Endothelial cell of umbilical vein (primary cell): ENCODE results near the gene CALML6. TPM values are rescaled to one million over a fixed set of nuclear protein-coding genes. Genes with fewer than 3 reads are reported as not detected.

Experiments
- BruUV-seq: library from RNA; stranded (reverse); fragments of 400-500 nt; replicated peaks from 2 replicates; lab custom pipeline; 2021; lab: Mats Ljungman, UMichigan
- CTCF ChIA-PET: fragments of 300-600, 350-600 bp; sonication (Branson Sonifier 250); formaldehyde crosslinking; loops from one replicate; lab custom pipeline; 2021; ENCODE audit warnings: antibody characterized with exemption, inconsistent platforms; lab: Charles Lee
- POLR2A ChIA-PET: fragments of 300-600, 350-600 bp; sonication (Branson Sonifier 250); formaldehyde crosslinking; loops from one replicate; lab custom pipeline; 2021; ENCODE audit warnings: antibody characterized with exemption, inconsistent platforms; lab: Charles Lee
- DNase-seq: peaks from one replicate; pipeline ENCODE4 v3.0.0-alpha.2; 2011; ENCODE audit warnings: low read depth, low spot score
- FAIRE-seq: peaks from 2 replicates; lab custom pipeline; 2011; peaks lifted over from hg19 to GRCh38; lab: Jason Lieb, UNC
- H2AFZ ChIP-seq: 2 replicates; pipeline ENCODE4 v1.6.0; 2012; ENCODE audit warnings: low read depth, low read length, control low read depth, inconsistent platforms
- H3K27ac ChIP-seq: 2 replicates; pipeline ENCODE4 v1.5.1; 2011; ENCODE audit warnings: low read depth, mild to moderate bottlenecking, control low read depth, low read length, moderate library complexity; ENCODE audit not compliant: insufficient read depth
- H3K27me3 ChIP-seq, 2 experiments: 2 replicates each; pipeline versions ENCODE4 v1.6.0 to v1.6.1; 2011; ENCODE audit warnings: low read length in 2 of 2, mixed read lengths in 1 of 2; ENCODE audit not compliant: control insufficient read depth in 2 of 2, insufficient read depth in 2 of 2
- H3K36me3 ChIP-seq, 2 experiments: 2 replicates in 1 of 2; 3 replicates in 1 of 2; pipeline ENCODE4 v1.5.1; 2011; ENCODE audit warnings: low read length in 2 of 2, mild to moderate bottlenecking in 1 of 2, moderate library complexity in 1 of 2; ENCODE audit not compliant: control insufficient read depth in 2 of 2, insufficient read depth in 2 of 2; ENCODE audit errors: extremely low read depth in 1 of 2
- H3K4me1 ChIP-seq: 3 replicates; pipeline ENCODE4 v1.5.1; 2011; ENCODE audit warnings: mild to moderate bottlenecking, low read length; ENCODE audit not compliant: control insufficient read depth, insufficient read depth; ENCODE audit errors: extremely low read depth
- H3K4me2 ChIP-seq: 2 replicates; pipeline ENCODE4 v1.6.1; 2011; ENCODE audit warnings: low read length, control low read depth, mixed read lengths; ENCODE audit not compliant: insufficient read depth
- H3K4me3 ChIP-seq, 3 experiments: fragments of 200-600 bp in 1 of 3; sonication (generic), shearing (Covaris generic) in 1 of 3; replicated peaks in 1 of 3; 2 replicates each; pipeline ENCODE4 v1.5.1; 2011 to 2016; ENCODE audit warnings: control low read depth in 3 of 3, low read length in 3 of 3, mild to moderate bottlenecking in 2 of 3, inconsistent platforms in 1 of 3, low read depth in 1 of 3, moderate library complexity in 1 of 3; ENCODE audit not compliant: insufficient read depth in 1 of 3
- H3K79me2 ChIP-seq: 2 replicates; pipeline ENCODE4 v1.6.0; 2012; ENCODE audit warnings: low read length, inconsistent platforms; ENCODE audit not compliant: control insufficient read depth, insufficient read depth
- H3K9ac ChIP-seq: replicated peaks from 2 replicates; pipeline ENCODE3; 2011; ENCODE audit warnings: low read length, control low read depth; ENCODE audit not compliant: insufficient read depth; ENCODE audit errors: extremely low read depth
- H3K9me1 ChIP-seq: replicated peaks from 3 replicates; pipeline ENCODE4 v1.6.0; 2011; ENCODE audit warnings: mild to moderate bottlenecking, low read length; ENCODE audit not compliant: control insufficient read depth, insufficient read depth; ENCODE audit errors: extremely low read depth
- H3K9me3 ChIP-seq: replicated peaks from 2 replicates; pipeline ENCODE4 v1.5.1; 2012; ENCODE audit warnings: low read length, inconsistent platforms; ENCODE audit not compliant: control insufficient read depth, insufficient read depth
- H4K20me1 ChIP-seq: replicated peaks from 2 replicates; pipeline ENCODE3; 2011; ENCODE audit warnings: mild to moderate bottlenecking, low read length; ENCODE audit not compliant: control insufficient read depth, insufficient read depth; ENCODE audit errors: extremely low read depth
- EZH2 ChIP-seq: IDR thresholded peaks from 2 replicates; pipeline ENCODE4 v1.6.1; 2012; ENCODE audit warnings: borderline replicate concordance, low read depth, mild to moderate bottlenecking, moderate library complexity, low read length, inconsistent platforms; ENCODE audit not compliant: severe bottlenecking
- FOS ChIP-seq: IDR thresholded peaks from 2 replicates; pipeline ENCODE4 v1.6.1; 2011; ENCODE audit warnings: mild to moderate bottlenecking, low read length, moderate library complexity, borderline replicate concordance; ENCODE audit not compliant: insufficient read depth
- GATA2 ChIP-seq: IDR thresholded peaks from 2 replicates; pipeline ENCODE4 v1.7.0; 2011; ENCODE audit warnings: low read depth, mild to moderate bottlenecking, moderate library complexity, mixed read lengths, low read length; ENCODE audit not compliant: insufficient read length, insufficient read depth
- JUN ChIP-seq: IDR thresholded peaks from 2 replicates; pipeline ENCODE4 v1.6.1; 2011; ENCODE audit warnings: borderline replicate concordance, low read depth; ENCODE audit not compliant: insufficient read length, insufficient read depth
- MYC ChIP-seq: IDR thresholded peaks from one replicate; pipeline ENCODE4 v1.6.1; 2011; ENCODE audit warnings: mild to moderate bottlenecking, low read depth, low read length
- POLR2A ChIP-seq: IDR thresholded peaks from 2 replicates; pipeline ENCODE4 v1.6.1; 2012; ENCODE audit warnings: low read depth, mild to moderate bottlenecking, control low read depth, low read length
- POLR2AphosphoS5 ChIP-seq: IDR thresholded peaks from 2 replicates; pipeline ENCODE4 v1.6.1; 2012; ENCODE audit warnings: low read depth, mild to moderate bottlenecking, control low read depth, low read length, moderate library complexity; ENCODE audit not compliant: insufficient read depth
- dilution Hi-C: fragments of 300-500 bp; cut with MboI; formaldehyde crosslinking; loops from one replicate; pipeline ENCODE4 v1.15.0; 2019; ENCODE audit warnings: low sequenced_read_pairs; ENCODE audit not compliant: extremely low pct_ligation_motif_present
- intact Hi-C: fragments of 100-400 bp; cut with micrococcal nuclease; formaldehyde crosslinking; loops from one replicate; pipeline ENCODE4 v1.10.0; 2022
- polyA plus RNA-seq, 4 experiments: library from polyadenylated mRNA; depleted of rRNA in 3 of 4; stranded (reverse) in 3 of 4; unstranded in 1 of 4; fragments of >200 nt; gene quantifications; 2 replicates each; pipeline versions ENCODE4 v1.2.1 to v1.2.3, GENCODE V29; 2011 to 2012; ENCODE audit warnings: missing spikeins in 1 of 4
- total RNA-seq: library from RNA; stranded (reverse); gene quantifications from 2 replicates; pipeline ENCODE4 v1.2.3, GENCODE V29; 2021
- TF ChIP-seq, protein P1 (sequence below), 2 donors: IDR thresholded peaks; 1 replicate in 1 of 2; 2 replicates in 1 of 2; pipeline ENCODE4 v1.5.1; 2011; ENCODE audit warnings: low read length in 2 of 2, mild to moderate bottlenecking in 2 of 2, moderate library complexity in 2 of 2, control low read depth in 1 of 2, inconsistent platforms in 1 of 2, low read depth in 1 of 2; ENCODE audit not compliant: insufficient read depth in 1 of 2; ENCODE audit errors: extremely low read depth in 1 of 2
- TF ChIP-seq, protein P2 (sequence below): IDR thresholded peaks from 2 replicates; pipeline ENCODE4 v1.6.1; 2011; ENCODE audit not compliant: insufficient read depth, insufficient read length

Gene CALML6
- total and polyA plus RNA-seq, 2 donors (not counting 3 experiments of a cell fraction or from before 2014, with no cell fraction given): 0.36 to 0.44 TPM

DNA sequence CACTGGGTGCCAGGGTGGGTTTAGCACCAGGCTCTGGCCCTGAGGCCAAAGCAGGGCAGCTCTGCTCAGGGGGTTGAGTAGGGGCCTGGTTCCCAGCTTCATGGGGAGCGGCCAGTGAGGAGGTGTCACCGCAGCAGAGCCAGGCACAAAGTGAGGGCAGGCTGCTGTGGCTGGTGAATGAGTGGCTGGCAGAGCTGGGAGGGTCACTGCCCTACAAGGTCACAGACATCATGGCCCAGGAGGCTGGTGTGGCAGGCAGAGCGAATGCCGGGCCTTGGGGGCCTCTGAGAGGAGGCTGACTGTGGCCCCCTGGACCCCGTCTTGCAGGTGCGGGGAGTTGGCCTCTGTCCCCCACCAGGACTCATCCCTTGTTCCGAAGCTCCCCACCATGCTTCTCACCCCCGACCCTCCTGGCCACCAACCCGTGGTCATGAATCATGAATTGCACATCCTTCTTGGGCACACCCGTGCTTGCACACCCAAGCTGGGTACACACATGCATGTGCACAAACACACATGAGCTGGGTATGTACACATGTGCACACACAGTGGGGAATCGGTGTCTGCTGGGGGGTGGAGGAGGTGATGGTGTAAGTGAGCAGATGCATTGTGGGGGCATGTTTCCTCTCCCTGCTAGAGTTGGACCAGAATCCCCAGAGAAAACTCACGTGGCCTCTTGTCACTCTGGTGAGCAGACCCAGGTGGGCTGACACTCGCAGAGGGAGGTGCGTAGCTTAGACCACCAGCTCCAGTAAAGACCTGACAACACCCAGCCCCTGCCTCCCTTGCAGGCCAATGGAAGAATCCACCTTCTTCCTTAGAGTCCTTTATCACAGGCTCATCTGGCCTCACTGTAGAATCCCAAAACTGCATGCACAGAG, 19.4 kb upstream of the CALML6 start:
- H3K27ac ChIP-seq: no peak overlapping the region
- no peaks in the 10 kb centered on the region for H3K9me1 ChIP-seq
- TF ChIP-seq, protein P1, sequence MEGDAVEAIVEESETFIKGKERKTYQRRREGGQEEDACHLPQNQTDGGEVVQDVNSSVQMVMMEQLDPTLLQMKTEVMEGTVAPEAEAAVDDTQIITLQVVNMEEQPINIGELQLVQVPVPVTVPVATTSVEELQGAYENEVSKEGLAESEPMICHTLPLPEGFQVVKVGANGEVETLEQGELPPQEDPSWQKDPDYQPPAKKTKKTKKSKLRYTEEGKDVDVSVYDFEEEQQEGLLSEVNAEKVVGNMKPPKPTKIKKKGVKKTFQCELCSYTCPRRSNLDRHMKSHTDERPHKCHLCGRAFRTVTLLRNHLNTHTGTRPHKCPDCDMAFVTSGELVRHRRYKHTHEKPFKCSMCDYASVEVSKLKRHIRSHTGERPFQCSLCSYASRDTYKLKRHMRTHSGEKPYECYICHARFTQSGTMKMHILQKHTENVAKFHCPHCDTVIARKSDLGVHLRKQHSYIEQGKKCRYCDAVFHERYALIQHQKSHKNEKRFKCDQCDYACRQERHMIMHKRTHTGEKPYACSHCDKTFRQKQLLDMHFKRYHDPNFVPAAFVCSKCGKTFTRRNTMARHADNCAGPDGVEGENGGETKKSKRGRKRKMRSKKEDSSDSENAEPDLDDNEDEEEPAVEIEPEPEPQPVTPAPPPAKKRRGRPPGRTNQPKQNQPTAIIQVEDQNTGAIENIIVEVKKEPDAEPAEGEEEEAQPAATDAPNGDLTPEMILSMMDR (IDR thresholded peaks at IDR 0.05; ENCODE audit: extremely low read depth in 1 of 2, insufficient read depth in 1 of 2, low read depth in 1 of 2, low read length in 2 of 2): no peak
- TF ChIP-seq GATA2 (no peak), JUN (no peak), EZH2 (no peak), FOS (no peak), POLR2A (no peak), POLR2AphosphoS5 (no peak), MYC (no peak)
- TF ChIP-seq, protein P2, sequence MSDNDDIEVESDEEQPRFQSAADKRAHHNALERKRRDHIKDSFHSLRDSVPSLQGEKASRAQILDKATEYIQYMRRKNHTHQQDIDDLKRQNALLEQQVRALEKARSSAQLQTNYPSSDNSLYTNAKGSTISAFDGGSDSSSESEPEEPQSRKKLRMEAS: no peak
- FAIRE-seq (no peak), DNase-seq (no peak)
- ChIA-PET POLR2A (no interaction called here), CTCF (interaction anchor here (0.6 to 2.6 kb wide), 3 partner anchors 10 to 13 kb away, joined by 3 to 15 read pairs (median 3); no protein-coding TSS in a partner anchor)
- no peaks in the 10 kb centered on the region for H4K20me1 ChIP-seq
- no peaks in the 10 kb centered on the region for H3K79me2 ChIP-seq
- intact Hi-C loops (no loop called here), dilution Hi-C loops (no loop called here)
- no peak overlapping the region for H3K4me3 ChIP-seq
- H3K4me2 ChIP-seq: no peak overlapping the region
- no peaks in the 10 kb centered on the region for H3K27me3 ChIP-seq
- no peaks in the 10 kb centered on the region for H3K9me3 ChIP-seq
- no peak overlapping the region for H3K9ac ChIP-seq
- H3K36me3 ChIP-seq: no peaks in the 10 kb centered on the region
- H2AFZ ChIP-seq: no peak overlapping the region
- BruUV-seq: no TSS peak
- peaks cover 7% of the 10 kb centered on the region for H3K4me1 ChIP-seq
